NT2/D1 (cell line): ENCODE data around the gene FKBP10.
"Not testable (repeated sequence)": the region's sequence is repeated elsewhere in the genome, so short reads cannot be mapped to it uniquely, and the experiment has no call there.

Experiments
- DNase-seq: peaks from one replicate; pipeline ENCODE4 v3.0.0-alpha.2; 2011; ENCODE audit warnings: low read depth, low spot score
- H3K27me3 ChIP-seq: 2 replicates; pipeline ENCODE4 v1.6.0; 2011; ENCODE audit warnings: mild to moderate bottlenecking; ENCODE audit not compliant: insufficient read length, insufficient read depth
- H3K36me3 ChIP-seq: 2 replicates; pipeline ENCODE4 v1.6.1; 2011; ENCODE audit warnings: mild to moderate bottlenecking, low read length, mixed read lengths; ENCODE audit not compliant: insufficient read depth, insufficient read length
- H3K4me1 ChIP-seq: 2 replicates; pipeline ENCODE4 v1.5.1; 2011; ENCODE audit not compliant: insufficient read depth, insufficient read length
- H3K4me3 ChIP-seq: 2 replicates; pipeline ENCODE4 v1.5.1; 2011; ENCODE audit warnings: low read depth; ENCODE audit not compliant: insufficient read length
- H3K9ac ChIP-seq: 2 replicates; pipeline ENCODE4 v1.6.0; 2011; ENCODE audit warnings: low read depth; ENCODE audit not compliant: insufficient read length
- H3K9me3 ChIP-seq: 2 replicates; pipeline ENCODE4 v1.5.1; 2011; ENCODE audit warnings: mild to moderate bottlenecking, low read length; ENCODE audit not compliant: insufficient read depth
- SUZ12 ChIP-seq: IDR thresholded peaks from 2 replicates; pipeline ENCODE4 v1.6.1; 2011; ENCODE audit not compliant: insufficient read length, insufficient read depth; ENCODE audit errors: extremely low read depth
- YY1 ChIP-seq: IDR thresholded peaks from 2 replicates; pipeline ENCODE4 v1.6.1; 2011; ENCODE audit not compliant: insufficient read length, insufficient read depth
- ZNF274 ChIP-seq: IDR thresholded peaks from 2 replicates; pipeline ENCODE4 v1.6.1; 2011; ENCODE audit warnings: mild to moderate bottlenecking, low read depth, low read length

The FKBP10 gene

GRCh38 chr17:41825175-41825845 is 12.5 kb downstream of the FKBP10 start:
- Histone ChIP-seq H3K9me3 (no peaks in the 10 kb centered on the region), H3K36me3 (peaks cover 75% of the 10 kb centered on the region), H3K4me1 (peaks cover 5% of the 10 kb centered on the region), H3K4me3 (no peak overlapping the region), H3K9ac (no peak overlapping the region), H3K27me3 (no peaks in the 10 kb centered on the region)
- DNase-seq: no peak
- no peak for TF ChIP-seq ZNF274
- TF ChIP-seq SUZ12: no peak
- TF ChIP-seq YY1: no peak

- not testable (repeated sequence) for H3K4me3 ChIP-seq, H3K27me3 ChIP-seq, H3K9ac ChIP-seq, DNase-seq, H3K9me3 ChIP-seq, H3K4me1 ChIP-seq
- H3K36me3 ChIP-seq: peaks cover 74% of the 10 kb centered on the region
Measured at GRCh38 chr17:41829961-41830360, 17.2 kb downstream of the FKBP10 start.

- Histone ChIP-seq H3K9me3 (no peaks in the 10 kb centered on the region), H3K36me3 (peaks cover 37% of the 10 kb centered on the region), H3K4me1 (no peaks in the 10 kb centered on the region), H3K9ac (peak overlapping the region; percentile 90), H3K27me3 (peaks cover 22% of the 10 kb centered on the region), H3K4me3 (peak overlapping the region; percentile 78)
- TF ChIP-seq SUZ12 (no peak), YY1 (no peak), ZNF274 (no peak)
- no peak for DNase-seq
Measured at GRCh38 chr17:41835214-41835799, 22.5 kb downstream of the FKBP10 start.

- no peak for TF ChIP-seq YY1
- TF ChIP-seq ZNF274: no peak
- TF ChIP-seq SUZ12: no peak
- no peaks in the 10 kb centered on the region for H3K9me3 ChIP-seq
- peaks cover 22% of the 10 kb centered on the region for H3K27me3 ChIP-seq
- no peaks in the 10 kb centered on the region for H3K4me1 ChIP-seq
- DNase-seq: no peak
- peak within 1 kb of the TSS; percentile 90 for H3K9ac ChIP-seq
- peak within 1 kb of the TSS; percentile 78 for H3K4me3 ChIP-seq
- H3K36me3 ChIP-seq: peaks cover 31% of the 10 kb centered on the region
Measured at GRCh38 chr17:41835800-41836549, 23.2 kb downstream of the FKBP10 start, which contains the start of gene NT5C3B. TSS of gene NT5C3B (minus strand) at chr17:41836232. CDS start at chr17:41836193, 39 bp downstream.

GRCh38 chr17:41836550-41837196 is 23.9 kb downstream of the FKBP10 start:
- H3K4me3 ChIP-seq: peak overlapping the region; percentile 19
- no peak for TF ChIP-seq YY1
- TF ChIP-seq SUZ12: no peak
- no peak for TF ChIP-seq ZNF274
- no peak for DNase-seq
- H3K9ac ChIP-seq: peak overlapping the region; percentile 66
- no peaks in the 10 kb centered on the region for H3K4me1 ChIP-seq
- no peaks in the 10 kb centered on the region for H3K9me3 ChIP-seq
- peaks cover 22% of the 10 kb centered on the region for H3K27me3 ChIP-seq
- peaks cover 25% of the 10 kb centered on the region for H3K36me3 ChIP-seq

- DNase-seq: no peak
- H3K4me1 ChIP-seq: no peaks in the 10 kb centered on the region
- H3K9ac ChIP-seq: no peak within 1 kb of the TSS
- TF ChIP-seq ZNF274 (no peak), SUZ12 (no peak), YY1 (no peak)
- peaks cover 22% of the 10 kb centered on the region for H3K27me3 ChIP-seq
- H3K36me3 ChIP-seq: peaks cover 13% of the 10 kb centered on the region
- H3K9me3 ChIP-seq: no peaks in the 10 kb centered on the region
- no peak within 1 kb of the TSS for H3K4me3 ChIP-seq
Measured at GRCh38 chr17:41837761-41838538, 25.1 kb downstream of the FKBP10 start, which contains the start of gene KLHL10. TSS of gene KLHL10 (plus strand) at chr17:41837825. CDS start at chr17:41837933, 108 bp downstream.

GRCh38 chr17:41839448-41839847 is 26.6 kb downstream of the FKBP10 start:
- not testable (repeated sequence) for H3K9ac ChIP-seq, H3K4me3 ChIP-seq, H3K9me3 ChIP-seq, H3K36me3 ChIP-seq, H3K4me1 ChIP-seq, DNase-seq
- peaks cover 22% of the 10 kb centered on the region for H3K27me3 ChIP-seq

- H3K4me1 ChIP-seq, H3K4me3 ChIP-seq, DNase-seq, H3K9ac ChIP-seq, H3K36me3 ChIP-seq, H3K9me3 ChIP-seq: not testable (repeated sequence)
- peaks cover 16% of the 10 kb centered on the region for H3K27me3 ChIP-seq
Measured at GRCh38 chr17:41840781-41841180, 28.0 kb downstream of the FKBP10 start.
